SK-N-SH (cell line): ENCODE data around the gene SRCIN1. TPM values are rescaled to one million over a fixed set of nuclear protein-coding genes. Genes with fewer than 3 reads are reported as not detected.

Source experiments
- CTCF ChIA-PET: fragments of 300-600, 350-600 bp; formaldehyde crosslinking; extraction: SDS; loops from one replicate; lab custom pipeline; 2021; lab: Yijun Ruan, JAX
- POLR2A ChIA-PET: fragments of 350-600 bp; sonication (Branson Sonifier 250); formaldehyde crosslinking; extraction: SDS; loops from one replicate; lab custom pipeline; 2020; ENCODE audit warnings: antibody characterized with exemption, inconsistent platforms; lab: Yijun Ruan, JAX
- DNase-seq: peaks from one replicate; pipeline ENCODE4 v3.0.0; 2012
- H2AFZ ChIP-seq: fragments of 200-600 bp; sonication (generic); 2 replicates; pipeline ENCODE4 v1.8.1; 2016; ENCODE audit warnings: antibody characterized with exemption, mild to moderate bottlenecking, low read depth
- H3F3A ChIP-seq: fragments of 200-600 bp; sonication (generic); replicated peaks from 2 replicates; pipeline ENCODE3; 2016; ENCODE audit warnings: antibody characterized with exemption, mild to moderate bottlenecking; ENCODE audit not compliant: insufficient read depth
- H3K27ac ChIP-seq, 2 experiments: fragments of 200-500 bp in 1 of 2; fragments of 200-600 bp in 1 of 2; sonication (Bioruptor generic) in 1 of 2; sonication (generic), shearing (Covaris generic) in 1 of 2; 2 replicates each; pipeline versions ENCODE4 v1.5.1 to v1.6.1; 2014 to 2016; ENCODE audit warnings: low read depth in 2 of 2, inconsistent platforms in 1 of 2, low read length in 1 of 2, mild to moderate bottlenecking in 1 of 2, mixed read lengths in 1 of 2
- H3K27me3 ChIP-seq: fragments of 200-600 bp; sonication (generic), shearing (Covaris generic); 2 replicates; pipeline ENCODE4 v1.6.1; 2016; ENCODE audit warnings: mixed run types; ENCODE audit not compliant: insufficient read depth
- H3K36me3 ChIP-seq, 2 experiments: fragments of 200-500 bp in 1 of 2; fragments of 200-600 bp in 1 of 2; sonication (Bioruptor generic) in 1 of 2; sonication (generic) in 1 of 2; replicated peaks in 1 of 2; 2 replicates each; pipeline versions ENCODE3 to v1.5.1; 2014 to 2016; ENCODE audit warnings: low read length in 1 of 2, mild to moderate bottlenecking in 1 of 2; ENCODE audit not compliant: insufficient read depth in 2 of 2, control insufficient read depth in 1 of 2
- H3K4me1 ChIP-seq, 2 experiments: fragments of 200-500 bp in 1 of 2; fragments of 200-600 bp in 1 of 2; sonication (Bioruptor generic) in 1 of 2; sonication (generic), shearing (Covaris generic) in 1 of 2; 2 replicates each; pipeline versions ENCODE4 v1.5.1 to v1.6.1; 2014 to 2016; ENCODE audit warnings: low read depth in 1 of 2, low read length in 1 of 2, mixed run types in 1 of 2; ENCODE audit not compliant: insufficient read depth in 2 of 2, control insufficient read depth in 1 of 2
- H3K4me2 ChIP-seq: fragments of 200-600 bp; sonication (generic), shearing (Covaris generic); 2 replicates; pipeline ENCODE4 v1.6.1; 2017; ENCODE audit warnings: mixed run types
- H3K4me3 ChIP-seq, 2 experiments: fragments of 200-500 bp in 1 of 2; fragments of 200-600 bp in 1 of 2; sonication (Bioruptor generic) in 1 of 2; sonication (generic), shearing (Covaris generic) in 1 of 2; 2 replicates each; pipeline versions ENCODE4 v1.5.1 to v1.8.1; 2014 to 2016; ENCODE audit warnings: low read depth in 2 of 2, inconsistent platforms in 1 of 2, low read length in 1 of 2, mild to moderate bottlenecking in 1 of 2, mixed read lengths in 1 of 2, moderate library complexity in 1 of 2
- H3K79me2 ChIP-seq: fragments of 200-600 bp; sonication (generic); 2 replicates; pipeline ENCODE4 v1.8.1; 2017; ENCODE audit warnings: mild to moderate bottlenecking; ENCODE audit not compliant: insufficient read depth
- H3K9ac ChIP-seq: fragments of 200-600 bp; sonication (generic); 2 replicates; pipeline ENCODE4 v1.6.1; 2017; ENCODE audit warnings: mixed run types
- H3K9me2 ChIP-seq: fragments of 200-600 bp; sonication (generic); 2 replicates; pipeline ENCODE4 v1.6.1; 2017; ENCODE audit warnings: mixed run types
- H3K9me3 ChIP-seq: fragments of 200-600 bp; sonication (generic); 2 replicates; pipeline ENCODE4 v1.6.1; 2017; ENCODE audit warnings: mixed run types, mild to moderate bottlenecking, moderate library complexity
- H4K20me1 ChIP-seq: fragments of 200-600 bp; sonication (generic); 2 replicates; pipeline ENCODE4 v1.6.1; 2017; ENCODE audit warnings: mild to moderate bottlenecking, mixed run types; ENCODE audit not compliant: insufficient read depth
- ELF1 ChIP-seq: IDR thresholded peaks from 2 replicates; pipeline ENCODE4 v1.4.0; 2012
- EP300 ChIP-seq, 2 experiments: IDR thresholded peaks; 2 replicates each; pipeline versions ENCODE4 v1.4.0 to v1.6.1; 2012; ENCODE audit warnings: borderline replicate concordance in 1 of 2, low read depth in 1 of 2, low read length in 1 of 2
- EZH2phosphoT487 ChIP-seq: fragments of 200-600 bp; sonication (generic); IDR thresholded peaks from 2 replicates; pipeline ENCODE4 v1.6.1; 2017; ENCODE audit warnings: low read depth, mixed run types, mild to moderate bottlenecking, antibody characterized with exemption, moderate library complexity, borderline replicate concordance
- FOXM1 ChIP-seq: IDR thresholded peaks from 2 replicates; pipeline ENCODE4 v1.4.0; 2012; ENCODE audit warnings: low read depth, mild to moderate bottlenecking
- GABPA ChIP-seq: IDR thresholded peaks from 2 replicates; pipeline ENCODE4 v1.4.0; 2012; ENCODE audit warnings: low read depth, mild to moderate bottlenecking
- GATA2 ChIP-seq: sonication (generic); formaldehyde crosslinking; IDR thresholded peaks from 2 replicates; pipeline ENCODE4 v1.5.0; 2020; ENCODE audit warnings: mild to moderate bottlenecking, missing genetic modification reagents
- JUND ChIP-seq: IDR thresholded peaks from 2 replicates; pipeline ENCODE4 v1.4.0; 2012
- MEF2A ChIP-seq: IDR thresholded peaks from 2 replicates; pipeline ENCODE4 v1.4.0; 2012; ENCODE audit warnings: low read depth, borderline replicate concordance
- NFIC ChIP-seq: IDR thresholded peaks from 2 replicates; pipeline ENCODE4 v1.4.0; 2012; ENCODE audit warnings: borderline replicate concordance
- POLR2AphosphoS5 ChIP-seq: IDR thresholded peaks from 2 replicates; pipeline ENCODE4 v1.6.1; 2012; ENCODE audit warnings: low read depth, low read length
- RCOR1 ChIP-seq: fragments of 150-350 bp; IDR thresholded peaks from 2 replicates; pipeline ENCODE4 v1.6.1; 2017; ENCODE audit warnings: antibody characterized with exemption, low read length
- RFX5 ChIP-seq: IDR thresholded peaks from 2 replicates; pipeline ENCODE4 v1.6.1; 2012; ENCODE audit warnings: mild to moderate bottlenecking, improper control_type of control experiment, low read length
- SIN3A ChIP-seq: IDR thresholded peaks from 2 replicates; pipeline ENCODE4 v1.6.1; 2012; ENCODE audit warnings: low read depth, mild to moderate bottlenecking, low read length, moderate library complexity, borderline replicate concordance
- SMC3 ChIP-seq: IDR thresholded peaks from 2 replicates; pipeline ENCODE4 v1.6.1; 2012; ENCODE audit warnings: low read depth, low read length, improper control_type of control experiment
- TAF1 ChIP-seq: IDR thresholded peaks from 2 replicates; pipeline ENCODE4 v1.6.1; 2012; ENCODE audit warnings: low read depth, mild to moderate bottlenecking, low read length, moderate library complexity, borderline replicate concordance
- TCF12 ChIP-seq: IDR thresholded peaks from 2 replicates; pipeline ENCODE4 v1.4.0; 2012
- TEAD4 ChIP-seq: IDR thresholded peaks from 2 replicates; pipeline ENCODE4 v1.4.0; 2012; ENCODE audit warnings: mild to moderate bottlenecking, borderline replicate concordance; ENCODE audit not compliant: insufficient read depth
- WGBS: methylation state at CpG from one replicate; pipeline ENCODE4 v1.1.6; 2017; ENCODE audit warnings: low lambda C conversion rate; 5-methylcytosine and 5-hydroxymethylcytosine counted together
- polyA plus RNA-seq, 3 experiments: library from polyadenylated mRNA; depleted of rRNA; stranded (reverse); fragments of >200 nt; gene quantifications; 2 replicates each; pipeline ENCODE4 v1.2.3, GENCODE V29; 2012
- TF ChIP-seq, protein P1 (sequence below): IDR thresholded peaks from 2 replicates; pipeline ENCODE4 v1.6.1; 2012; ENCODE audit warnings: mild to moderate bottlenecking, low read depth, low read length, moderate library complexity
- TF ChIP-seq, protein P2 (sequence below): IDR thresholded peaks from 2 replicates; pipeline ENCODE4 v1.4.0; 2012; ENCODE audit warnings: low read depth
- TF ChIP-seq, protein P3 (sequence below): IDR thresholded peaks from 2 replicates; pipeline ENCODE4 v1.4.0; 2012; ENCODE audit warnings: low read depth, borderline replicate concordance
- TF ChIP-seq, protein P4 (sequence below): IDR thresholded peaks from 2 replicates; pipeline ENCODE4; 2012

The SRCIN1 gene
- polyA plus RNA-seq, 1 of the 3 experiments (the other 2 are of a cell fraction), result 1.0 TPM

DNA sequence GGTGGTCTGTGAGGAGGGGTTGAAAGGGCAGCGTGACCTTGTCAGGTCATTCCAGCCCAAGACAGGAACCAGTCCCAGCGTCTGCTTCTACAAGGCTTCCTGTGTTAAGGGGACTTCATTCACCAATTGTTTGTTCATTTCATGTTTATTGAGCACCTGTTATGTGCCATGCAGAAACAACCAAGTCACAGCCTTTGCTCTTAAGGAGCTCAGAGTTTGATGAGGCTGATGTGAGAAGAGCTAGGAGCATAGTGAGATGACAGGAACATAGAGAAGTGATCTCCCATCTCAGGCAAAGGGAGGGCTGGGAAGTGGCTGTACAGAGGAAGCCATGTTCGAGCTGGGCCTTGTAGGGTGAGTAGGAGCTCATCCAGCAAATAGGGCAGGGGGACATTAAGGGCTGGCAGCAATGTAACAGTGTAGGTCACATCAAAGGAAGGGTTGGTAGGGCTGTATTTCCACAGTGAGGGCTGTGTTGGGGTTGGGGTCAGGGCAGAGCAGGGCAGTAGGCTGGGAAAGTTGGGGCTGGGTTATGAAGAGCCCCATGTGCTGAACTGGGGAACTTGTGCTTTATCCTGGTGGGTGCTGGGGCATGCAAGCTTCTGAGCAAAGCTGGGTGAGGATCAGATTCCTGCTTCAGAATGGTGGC lies 97.7 kb downstream of the SRCIN1 start:
- Histone ChIP-seq H3K4me1 (peaks cover 13 to 14% of the 10 kb centered on the region in 2 experiments; a peak in 2 of 4 replicates), H3K9me2 (no peaks in the 10 kb centered on the region), H3K27ac (no peak overlapping the region), H3K4me2 (no peak overlapping the region), H3K36me3 (peaks cover 13 to 27% of the 10 kb centered on the region in 2 experiments), H3K27me3 (no peaks in the 10 kb centered on the region), H3K79me2 (no peaks in the 10 kb centered on the region), H3K4me3 (no peak overlapping the region), H3F3A (peaks cover 24% of the 10 kb centered on the region), H2AFZ (no peak overlapping the region), H4K20me1 (peaks cover 19% of the 10 kb centered on the region), H3K9me3 (no peaks in the 10 kb centered on the region), H3K9ac (no peak overlapping the region)
- ChIA-PET POLR2A (no interaction called here), CTCF (interaction anchor here (1.0 to 4.3 kb wide), 17 partner anchors 12 to 162 kb away, joined by 3 to 111 read pairs (median 14); no protein-coding TSS in a partner anchor)
- DNase-seq, result no peak
- 86% methylated on average over 3 of the region's 3 CpGs for WGBS
- TF ChIP-seq, protein P1, sequence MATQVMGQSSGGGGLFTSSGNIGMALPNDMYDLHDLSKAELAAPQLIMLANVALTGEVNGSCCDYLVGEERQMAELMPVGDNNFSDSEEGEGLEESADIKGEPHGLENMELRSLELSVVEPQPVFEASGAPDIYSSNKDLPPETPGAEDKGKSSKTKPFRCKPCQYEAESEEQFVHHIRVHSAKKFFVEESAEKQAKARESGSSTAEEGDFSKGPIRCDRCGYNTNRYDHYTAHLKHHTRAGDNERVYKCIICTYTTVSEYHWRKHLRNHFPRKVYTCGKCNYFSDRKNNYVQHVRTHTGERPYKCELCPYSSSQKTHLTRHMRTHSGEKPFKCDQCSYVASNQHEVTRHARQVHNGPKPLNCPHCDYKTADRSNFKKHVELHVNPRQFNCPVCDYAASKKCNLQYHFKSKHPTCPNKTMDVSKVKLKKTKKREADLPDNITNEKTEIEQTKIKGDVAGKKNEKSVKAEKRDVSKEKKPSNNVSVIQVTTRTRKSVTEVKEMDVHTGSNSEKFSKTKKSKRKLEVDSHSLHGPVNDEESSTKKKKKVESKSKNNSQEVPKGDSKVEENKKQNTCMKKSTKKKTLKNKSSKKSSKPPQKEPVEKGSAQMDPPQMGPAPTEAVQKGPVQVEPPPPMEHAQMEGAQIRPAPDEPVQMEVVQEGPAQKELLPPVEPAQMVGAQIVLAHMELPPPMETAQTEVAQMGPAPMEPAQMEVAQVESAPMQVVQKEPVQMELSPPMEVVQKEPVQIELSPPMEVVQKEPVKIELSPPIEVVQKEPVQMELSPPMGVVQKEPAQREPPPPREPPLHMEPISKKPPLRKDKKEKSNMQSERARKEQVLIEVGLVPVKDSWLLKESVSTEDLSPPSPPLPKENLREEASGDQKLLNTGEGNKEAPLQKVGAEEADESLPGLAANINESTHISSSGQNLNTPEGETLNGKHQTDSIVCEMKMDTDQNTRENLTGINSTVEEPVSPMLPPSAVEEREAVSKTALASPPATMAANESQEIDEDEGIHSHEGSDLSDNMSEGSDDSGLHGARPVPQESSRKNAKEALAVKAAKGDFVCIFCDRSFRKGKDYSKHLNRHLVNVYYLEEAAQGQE, result no peak
- TF ChIP-seq, protein P2, sequence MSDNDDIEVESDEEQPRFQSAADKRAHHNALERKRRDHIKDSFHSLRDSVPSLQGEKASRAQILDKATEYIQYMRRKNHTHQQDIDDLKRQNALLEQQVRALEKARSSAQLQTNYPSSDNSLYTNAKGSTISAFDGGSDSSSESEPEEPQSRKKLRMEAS, result no peak
- no peak for TF ChIP-seq TEAD4
- no peak for TF ChIP-seq TAF1
- no peak for TF ChIP-seq SMC3
- no peak for TF ChIP-seq NFIC
- no peak for TF ChIP-seq MEF2A

GRCh38 chr17:38507436-38507835 lies 98.3 kb downstream of the SRCIN1 start:
- Histone ChIP-seq H3K4me1 (peaks cover 13 to 14% of the 10 kb centered on the region in 2 experiments; a peak in 2 of 4 replicates), H3K79me2 (no peaks in the 10 kb centered on the region), H3F3A (peaks cover 22% of the 10 kb centered on the region), H3K4me3 (no peak overlapping the region), H3K36me3 (peaks cover 18 to 28% of the 10 kb centered on the region in 2 experiments), H3K9me2 (no peaks in the 10 kb centered on the region), H4K20me1 (peaks cover 19% of the 10 kb centered on the region), H3K9me3 (no peaks in the 10 kb centered on the region), H2AFZ (no peak overlapping the region), H3K9ac (no peak overlapping the region), H3K4me2 (no peak overlapping the region), H3K27me3 (no peaks in the 10 kb centered on the region), H3K27ac (no peak overlapping the region)
- CTCF ChIA-PET, result interaction anchor here (0.8 to 4.3 kb wide), 8 partner anchors 15 to 160 kb away, joined by 4 to 111 read pairs (median 30); no protein-coding TSS in a partner anchor
- 96% methylated on average over 3 of the region's 3 CpGs for WGBS
- TF ChIP-seq EZH2phosphoT487, result no peak
- no peak for TF ChIP-seq POLR2AphosphoS5
- TF ChIP-seq NFIC, result no peak
- TF ChIP-seq GABPA, result no peak
- TF ChIP-seq SIN3A, result no peak
- TF ChIP-seq RFX5, result no peak
- TF ChIP-seq, protein P3, sequence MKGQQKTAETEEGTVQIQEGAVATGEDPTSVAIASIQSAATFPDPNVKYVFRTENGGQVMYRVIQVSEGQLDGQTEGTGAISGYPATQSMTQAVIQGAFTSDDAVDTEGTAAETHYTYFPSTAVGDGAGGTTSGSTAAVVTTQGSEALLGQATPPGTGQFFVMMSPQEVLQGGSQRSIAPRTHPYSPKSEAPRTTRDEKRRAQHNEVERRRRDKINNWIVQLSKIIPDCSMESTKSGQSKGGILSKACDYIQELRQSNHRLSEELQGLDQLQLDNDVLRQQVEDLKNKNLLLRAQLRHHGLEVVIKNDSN, result no peak
- no peak for TF ChIP-seq TCF12
- TF ChIP-seq, protein P4, sequence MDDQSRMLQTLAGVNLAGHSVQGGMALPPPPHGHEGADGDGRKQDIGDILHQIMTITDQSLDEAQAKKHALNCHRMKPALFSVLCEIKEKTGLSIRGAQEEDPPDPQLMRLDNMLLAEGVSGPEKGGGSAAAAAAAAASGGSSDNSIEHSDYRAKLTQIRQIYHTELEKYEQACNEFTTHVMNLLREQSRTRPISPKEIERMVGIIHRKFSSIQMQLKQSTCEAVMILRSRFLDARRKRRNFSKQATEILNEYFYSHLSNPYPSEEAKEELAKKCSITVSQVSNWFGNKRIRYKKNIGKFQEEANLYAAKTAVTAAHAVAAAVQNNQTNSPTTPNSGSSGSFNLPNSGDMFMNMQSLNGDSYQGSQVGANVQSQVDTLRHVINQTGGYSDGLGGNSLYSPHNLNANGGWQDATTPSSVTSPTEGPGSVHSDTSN, result no peak
- TF ChIP-seq ELF1, result no peak
- no peak for TF ChIP-seq RCOR1
- no peak for TF ChIP-seq FOXM1
- TF ChIP-seq GATA2 (CRISPR knock-in tag), result no peak
- no peak for TF ChIP-seq SMC3
- TF ChIP-seq EP300 (IDR thresholded peaks at IDR 0.05; ENCODE audit: borderline replicate concordance in 1 of 2, low read depth in 1 of 2, low read length in 1 of 2), result no peak
- no peak for TF ChIP-seq JUND
- no peak for DNase-seq
- POLR2A ChIA-PET, result no interaction called here
